Inflammatory macrophage treated with lipopolysaccharide for 1 hour (primary cell): ENCODE data around the gene PLA2G7.

Experiments used
- DNase-seq, 2 donors: peaks; one replicate each; pipeline ENCODE4 v3.0.0-alpha.2; 2020 to 2022

Gene PLA2G7

GRCh38 chr6:46748940-46749503, 13.8 kb upstream of the PLA2G7 start:
- no peak for DNase-seq

GRCh38 chr6:46746696-46747095, 11.5 kb upstream of the PLA2G7 start, which contains the start of gene ANKRD66:
ANKRD66 (plus strand) TSS chr6:46746933; CDS start chr6:46751949, 5,016 bp downstream.
- DNase-seq, result no peak

DNA sequence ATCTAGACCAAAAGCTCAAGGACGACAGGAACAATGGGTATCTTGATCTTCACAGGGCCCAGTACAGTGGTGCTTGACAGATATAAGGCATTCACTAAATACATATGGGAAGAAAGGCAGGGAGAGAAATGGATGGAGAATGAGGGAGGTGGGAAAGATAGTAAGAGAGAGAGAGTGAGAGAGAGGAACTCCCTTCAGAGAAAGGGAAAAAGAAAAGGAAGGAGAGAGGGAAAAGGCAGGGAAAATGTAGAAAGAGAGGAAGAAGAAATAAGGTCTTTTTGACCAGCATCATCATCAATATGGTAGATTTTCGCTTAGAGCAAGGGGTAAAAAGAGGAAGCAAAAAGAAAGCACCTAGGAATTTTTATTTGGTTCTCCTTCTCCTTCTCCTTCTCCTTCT, 10.8 kb upstream of the PLA2G7 start:
- DNase-seq, result no peak

DNA sequence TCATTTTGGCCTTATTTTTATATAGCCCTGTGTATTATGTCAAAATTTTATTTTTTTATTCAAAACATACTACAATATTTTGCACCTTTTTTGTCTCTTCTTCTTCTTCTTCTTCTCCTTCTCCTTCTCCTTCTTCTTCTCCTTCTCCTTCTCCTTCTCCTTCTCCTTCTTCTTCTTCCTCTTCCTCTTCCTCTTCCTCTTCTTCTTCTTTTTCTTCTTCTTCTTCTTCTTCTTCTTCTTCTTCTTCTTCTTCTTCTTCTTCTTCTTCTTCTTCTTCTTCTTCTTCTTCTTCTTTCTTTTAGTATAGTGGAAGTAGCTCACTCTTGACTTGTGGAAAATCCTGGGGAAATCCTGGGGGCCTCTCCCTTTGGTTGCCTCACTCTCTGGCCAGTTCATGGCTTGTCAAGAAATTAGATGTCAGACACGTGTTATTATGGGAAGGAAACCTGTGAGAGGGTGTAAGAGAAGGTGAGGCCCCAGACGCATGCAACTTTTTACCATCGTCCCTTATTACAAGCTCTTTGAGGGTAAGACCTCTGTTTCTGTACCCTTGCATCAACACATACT, 9.1 kb upstream of the PLA2G7 start:
- peak; percentile 73 to 79 for DNase-seq

- DNase-seq, result no peak
Observed at GRCh38 chr6:46743425-46744158, 8.4 kb upstream of the PLA2G7 start.

DNA sequence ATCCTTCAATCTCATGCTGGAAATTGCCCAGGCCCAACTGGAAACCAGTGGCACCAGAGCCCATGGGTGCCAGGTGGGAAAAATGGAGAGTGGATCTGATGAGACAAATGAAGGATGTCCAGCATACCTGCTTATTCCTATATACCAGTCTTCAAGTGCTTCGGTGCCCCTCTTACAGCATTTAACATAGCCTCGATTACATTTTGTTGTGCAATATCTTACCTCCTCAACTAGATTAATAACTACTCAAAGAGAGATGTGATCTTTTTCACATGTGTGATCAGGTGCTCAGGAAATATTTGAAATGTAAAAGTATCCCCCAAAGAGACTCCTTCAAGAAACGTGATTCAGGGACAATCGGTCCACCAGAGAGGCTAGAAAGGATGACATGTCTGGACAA, 6.7 kb upstream of the PLA2G7 start:
- DNase-seq, result no peak

DNA sequence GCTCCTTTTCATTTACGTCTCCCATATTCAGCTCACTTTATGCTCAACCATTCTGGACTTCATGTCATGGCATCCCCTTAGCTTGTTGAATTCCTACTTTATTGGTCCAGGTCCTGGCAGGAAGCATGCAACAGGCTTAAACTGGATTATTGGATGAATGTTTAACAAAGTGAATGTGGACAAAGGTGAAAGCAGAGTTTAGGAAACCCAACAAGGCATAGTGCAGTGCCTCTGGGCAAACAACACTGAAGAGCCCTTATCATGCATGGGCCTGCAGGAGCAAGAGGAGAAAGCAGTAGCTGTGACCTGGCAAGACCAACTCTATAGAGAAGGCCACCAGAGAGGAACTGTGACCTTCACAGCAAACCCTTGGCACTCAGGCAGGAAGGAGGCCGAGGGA, 6.3 kb upstream of the PLA2G7 start:
- no peak for DNase-seq

DNA sequence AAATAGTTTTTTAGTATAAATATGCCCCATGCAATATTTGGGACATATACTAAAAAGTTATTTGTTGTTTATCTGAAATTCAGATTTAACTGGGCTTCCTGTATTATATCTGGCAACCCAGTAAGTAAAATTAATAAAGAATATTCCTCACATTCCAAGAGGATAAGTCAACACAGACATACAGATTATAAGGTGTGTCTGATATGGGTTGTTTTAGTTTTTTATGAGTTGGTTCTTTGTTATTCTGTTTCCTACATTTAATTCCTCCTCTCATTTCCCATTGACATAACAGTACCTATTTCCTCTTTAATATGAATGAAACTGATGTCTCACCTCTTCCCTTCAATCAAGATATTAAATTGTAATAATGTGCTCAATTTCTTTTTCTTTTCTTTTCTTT, 1.7 kb upstream of the PLA2G7 start:
- DNase-seq, result no peak

DNA sequence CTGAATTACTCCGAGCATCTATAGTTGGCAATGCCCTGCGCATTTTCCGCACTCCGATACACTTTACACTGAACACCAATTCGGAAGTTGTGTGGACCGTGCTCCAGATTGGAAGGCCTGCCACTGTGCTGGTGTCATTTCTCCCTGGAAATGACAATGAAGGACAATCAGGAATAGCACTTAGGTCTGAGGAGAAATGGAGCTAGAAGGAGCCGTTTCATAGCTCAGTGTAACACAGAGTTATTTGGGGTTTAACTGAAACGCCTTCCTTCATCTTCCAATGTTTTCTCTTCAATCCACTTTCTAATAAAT, 501 bp upstream of the PLA2G7 start:
- DNase-seq, result no peak

DNA sequence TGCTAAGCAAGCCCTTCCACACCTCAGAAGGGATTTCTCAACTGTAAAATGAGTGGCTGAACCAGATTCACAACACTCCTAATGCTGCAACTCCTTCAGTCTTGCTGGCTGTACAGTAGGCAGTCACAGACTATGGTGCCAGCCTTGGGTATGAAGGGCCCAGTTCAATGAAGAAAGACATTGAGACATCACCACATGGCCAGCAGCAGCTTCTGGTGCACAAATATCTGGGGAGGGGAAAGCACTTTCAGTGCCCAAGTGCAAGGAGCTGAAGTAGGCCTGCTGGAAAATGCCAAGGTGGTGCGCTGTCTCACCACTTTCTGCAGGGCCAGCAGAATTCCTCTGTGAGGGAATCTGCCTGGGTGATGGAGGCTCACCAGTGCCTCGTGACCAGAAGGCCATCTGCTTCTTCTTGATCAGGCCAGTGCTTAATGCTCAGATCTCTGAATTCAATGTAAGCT, 1.8 kb downstream of the PLA2G7 start:
- DNase-seq, result no peak

GRCh38 chr6:46730921-46731461, 4.2 kb downstream of the PLA2G7 start:
- DNase-seq, result peak; percentile 88 to 96

GRCh38 chr6:46729787-46730326, 5.3 kb downstream of the PLA2G7 start:
- DNase-seq, result peak in 1 of 2 donors; percentile 23

GRCh38 chr6:46720401-46720800, 14.8 kb downstream of the PLA2G7 start:
- DNase-seq, result no peak

DNA sequence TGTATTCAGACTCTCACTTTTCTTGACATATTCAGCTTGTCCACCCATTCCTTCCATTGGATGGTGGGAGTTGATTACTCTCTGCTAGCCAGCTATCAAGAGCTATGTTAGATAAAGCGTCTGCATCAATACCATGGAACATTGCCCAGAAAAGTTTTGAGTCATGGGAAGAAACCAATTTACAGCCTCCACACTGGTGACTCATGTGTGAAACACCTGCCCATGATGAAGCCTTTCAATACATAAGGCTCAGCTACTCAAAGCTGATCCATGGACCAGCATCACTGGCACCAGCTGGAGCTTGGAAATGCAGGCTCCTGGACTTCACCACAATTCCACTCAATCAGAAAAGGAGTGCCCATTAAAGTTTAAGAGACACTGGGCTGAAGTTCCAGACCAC, 16.1 kb downstream of the PLA2G7 start:
- no peak for DNase-seq

DNA sequence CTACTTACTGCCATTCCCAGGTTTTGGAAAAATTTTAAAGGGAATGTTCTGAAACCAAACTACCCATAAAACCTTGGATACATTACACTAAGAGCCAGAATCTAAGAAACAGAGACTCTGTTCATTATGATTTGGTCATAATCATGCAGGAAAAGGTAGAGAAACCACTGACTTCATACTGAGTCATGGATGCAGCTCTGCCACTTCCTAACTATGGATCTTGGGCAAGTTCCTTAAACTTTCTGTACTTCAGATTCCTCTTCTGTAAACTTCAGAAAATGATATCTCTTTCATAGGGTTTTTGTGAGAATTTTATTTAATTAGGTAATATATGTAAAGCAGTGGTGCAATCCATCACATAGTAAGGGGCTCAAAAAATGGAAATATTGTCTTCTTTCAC, 20.0 kb downstream of the PLA2G7 start:
- DNase-seq, result peak; percentile 77 to 85

DNA sequence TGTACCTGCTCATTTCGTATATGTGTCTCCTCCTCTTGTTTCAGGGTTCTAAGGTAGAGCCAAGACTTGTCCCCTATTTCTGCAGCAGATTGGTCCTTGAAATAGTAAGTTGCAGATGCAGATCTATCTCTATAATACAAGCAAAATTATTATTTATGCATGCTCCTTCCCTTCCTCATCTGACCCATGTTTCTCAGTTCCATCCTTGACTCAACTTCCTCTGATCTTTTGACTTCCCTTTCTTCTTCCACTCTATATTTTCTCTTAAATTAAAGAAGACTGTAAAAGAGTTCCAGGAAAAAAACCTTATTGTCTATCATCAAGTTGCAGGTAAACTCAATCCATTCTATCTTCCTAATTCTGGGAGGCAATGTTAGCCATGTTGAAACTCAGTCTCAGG, 23.7 kb downstream of the PLA2G7 start:
- no peak for DNase-seq

GRCh38 chr6:46706464-46706863, 28.7 kb downstream of the PLA2G7 start:
- DNase-seq, result no peak

- peak; percentile 37 to 54 for DNase-seq
Observed at GRCh38 chr6:46704562-46704961, 30.6 kb downstream of the PLA2G7 start.

- DNase-seq, result no peak
Observed at GRCh38 chr6:46699970-46700369, 35.2 kb downstream of the PLA2G7 start.

DNA sequence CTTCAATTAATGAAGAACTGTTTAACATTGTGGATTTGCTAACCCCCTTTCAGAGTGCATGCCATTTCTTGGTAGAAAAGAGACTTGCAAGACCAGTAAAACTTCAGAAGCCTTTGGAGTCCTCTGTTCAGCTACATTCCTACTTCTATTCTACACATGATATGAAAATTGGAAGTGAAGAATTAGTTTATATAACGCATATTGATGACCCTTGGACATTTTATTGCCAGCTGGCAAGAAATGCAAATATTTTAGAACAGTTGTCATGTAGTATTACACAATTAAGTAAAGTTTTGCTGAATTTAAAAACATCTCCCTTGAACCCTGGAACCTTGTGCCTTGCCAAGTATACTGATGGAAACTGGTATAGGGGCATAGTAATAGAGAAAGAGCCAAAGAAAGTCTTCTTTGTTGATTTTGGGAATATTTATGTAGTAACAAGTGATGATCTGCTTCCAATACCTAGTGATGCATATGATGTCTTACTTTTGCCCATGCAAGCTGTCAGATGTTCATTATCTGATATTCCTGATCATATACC, 44.2 kb downstream of the PLA2G7 start:
- DNase-seq, result no peak

GRCh38 chr6:46690141-46690755, 44.9 kb downstream of the PLA2G7 start:
- no peak for DNase-seq

GRCh38 chr6:46689657-46690056, 45.5 kb downstream of the PLA2G7 start:
- no peak for DNase-seq

- no peak for DNase-seq
Observed at GRCh38 chr6:46688966-46689335, 46.2 kb downstream of the PLA2G7 start.
